ENCODE data around the gene ASAP2.

GRCh38 chr2:9243357-9243756 lies 36.7 kb downstream of the ASAP2 start:
- no peak for TF ChIP-seq CTCF (conservative IDR thresholded peaks at IDR 0.05; ENCODE audit: low read length)
- no peak for TF ChIP-seq EZH2phosphoT487 (IDR thresholded peaks at IDR 0.05; ENCODE audit: borderline replicate concordance)
